Dedifferentiated amniotic fluid mesenchymal stem cell (primary cell): ENCODE measurements around the gene CHAF1A.

ENCODE experiments used
- DNase-seq: peaks from one replicate; pipeline ENCODE4 v3.0.0-alpha.2; 2016; ENCODE audit errors: extremely low spot score

Gene CHAF1A

GRCh38 chr19:4402171-4403004, at the start of gene CHAF1A:
Gene CHAF1A (plus strand): TSS chr19:4402640. CDS start chr19:4402763, 123 bp downstream.
- peak; percentile 100 for DNase-seq

GRCh38 chr19:4352701-4353121, 49.7 kb upstream of the CHAF1A start:
- peak; percentile 55 for DNase-seq

GRCh38 chr19:4354282-4354681, 48.2 kb upstream of the CHAF1A start:
- DNase-seq, result no peak

- no peak for DNase-seq
Observed at GRCh38 chr19:4354897-4355296, 47.5 kb upstream of the CHAF1A start.

- no peak for DNase-seq
Observed at GRCh38 chr19:4357095-4357797, 45.2 kb upstream of the CHAF1A start.

GRCh38 chr19:4357921-4358326, 44.5 kb upstream of the CHAF1A start:
- DNase-seq, result no peak

GRCh38 chr19:4358709-4359626, 43.5 kb upstream of the CHAF1A start:
- no peak for DNase-seq

- DNase-seq, result no peak
Observed at GRCh38 chr19:4359627-4360000, 42.8 kb upstream of the CHAF1A start.

- DNase-seq, result no peak
Observed at GRCh38 chr19:4360081-4360569, 42.3 kb upstream of the CHAF1A start.

- DNase-seq, result no peak
Observed at GRCh38 chr19:4360641-4361151, 41.7 kb upstream of the CHAF1A start.

- no peak for DNase-seq
Observed at GRCh38 chr19:4361152-4362046, 41.0 kb upstream of the CHAF1A start.

GRCh38 chr19:4362101-4362828, 40.2 kb upstream of the CHAF1A start:
- no peak for DNase-seq

GRCh38 chr19:4362831-4363545, 39.5 kb upstream of the CHAF1A start:
- DNase-seq, result no peak

GRCh38 chr19:4363571-4364304, 38.7 kb upstream of the CHAF1A start:
- no peak for DNase-seq

- DNase-seq, result no peak
Observed at GRCh38 chr19:4365341-4365740, 37.1 kb upstream of the CHAF1A start.

GRCh38 chr19:4365791-4366665, 36.4 kb upstream of the CHAF1A start:
- DNase-seq, result no peak

- no peak for DNase-seq
Observed at GRCh38 chr19:4366666-4367335, 35.6 kb upstream of the CHAF1A start.
